ENCODE data around the gene LMF1. TPM values are rescaled to one million over a fixed set of nuclear protein-coding genes. Genes with fewer than 3 reads are reported as not detected.

LMF1 gene
- total RNA-seq, 2 donors from 2014 or later: 47.1 to 49.3 TPM

GRCh38 chr16:845351-845745 is 125.4 kb downstream of the LMF1 start:
- DNase-seq (ENCODE audit: low spot score) (no peak), ATAC-seq (ENCODE audit: insufficient number of reproducible peaks, low FRiP score, low read depth) (no peak)
- Histone ChIP-seq H3K9me3 (no peaks in the 10 kb centered on the region), H3K36me3 (no peaks in the 10 kb centered on the region), H3K4me3 (no peak overlapping the region), H3K4me1 (ENCODE audit: control insufficient read depth in 1 of 2, low read depth in 2 of 2) (no peaks in the 10 kb centered on the region), H3K27ac (no peak overlapping the region), H3K27me3 (replicated peaks; ENCODE audit: insufficient read depth) (no peaks in the 10 kb centered on the region)
- no peak for TF ChIP-seq CTCF (IDR thresholded peaks at IDR 0.05)

DNA sequence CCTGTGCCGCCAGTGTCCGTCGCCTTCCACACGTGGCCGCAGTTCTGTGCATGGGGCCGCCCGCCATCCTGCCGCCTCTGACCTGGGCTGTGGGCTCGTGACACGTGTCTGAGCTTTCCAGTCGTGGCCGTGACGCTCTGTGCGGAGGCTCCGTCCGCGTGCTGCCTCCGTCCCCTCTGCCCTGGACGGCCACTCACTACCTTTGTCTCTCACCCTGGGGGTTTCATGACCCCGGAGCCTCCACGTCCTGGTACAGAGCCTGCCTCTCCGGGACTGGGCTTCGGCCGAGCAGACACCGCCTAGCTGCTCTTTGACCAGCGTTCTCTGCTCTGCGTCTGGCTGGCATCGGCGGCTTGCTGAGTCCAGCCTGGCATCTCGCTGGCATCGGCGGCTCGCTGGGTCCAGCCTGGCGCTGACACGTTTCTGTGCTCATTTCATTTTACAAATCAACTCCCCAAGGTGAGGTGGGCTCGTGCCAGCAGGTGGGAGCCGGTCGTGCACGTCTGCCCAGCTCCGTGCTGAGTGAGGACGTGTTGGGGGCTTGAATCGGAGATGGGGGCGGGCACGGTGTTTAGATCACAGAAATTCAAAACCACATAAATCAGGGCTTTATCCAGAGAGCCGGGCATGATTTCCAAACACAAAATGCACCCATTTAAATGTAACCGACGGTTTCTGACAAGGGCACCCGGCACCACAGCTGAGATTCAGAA is 126.0 kb downstream of the LMF1 start:
- Histone ChIP-seq H3K36me3 (no peaks in the 10 kb centered on the region), H3K9me3 (no peaks in the 10 kb centered on the region), H3K27me3 (replicated peaks; ENCODE audit: insufficient read depth) (no peaks in the 10 kb centered on the region), H3K27ac (no peak overlapping the region), H3K4me3 (no peak overlapping the region), H3K4me1 (ENCODE audit: control insufficient read depth in 1 of 2, low read depth in 2 of 2) (no peaks in the 10 kb centered on the region)
- TF ChIP-seq CTCF (IDR thresholded peaks at IDR 0.05): no peak
- ATAC-seq (ENCODE audit: insufficient number of reproducible peaks, low FRiP score, low read depth) (no peak), DNase-seq (ENCODE audit: low spot score) (no peak)

- no peaks in the 10 kb centered on the region for H3K27me3 ChIP-seq (replicated peaks; ENCODE audit: insufficient read depth)
- H3K4me1 ChIP-seq (ENCODE audit: control insufficient read depth in 1 of 2, low read depth in 2 of 2): no peaks in the 10 kb centered on the region
- H3K4me3 ChIP-seq: no peak overlapping the region
- H3K27ac ChIP-seq: no peak overlapping the region
- H3K9me3 ChIP-seq: no peaks in the 10 kb centered on the region
- H3K36me3 ChIP-seq: no peaks in the 10 kb centered on the region
- no peak for DNase-seq (ENCODE audit: low spot score)
- no peak for ATAC-seq (ENCODE audit: insufficient number of reproducible peaks, low FRiP score, low read depth)
- no peak for TF ChIP-seq CTCF (IDR thresholded peaks at IDR 0.05)
These were observed 127.0 kb downstream of the LMF1 start for GRCh38 chr16:843771-844170.

DNA sequence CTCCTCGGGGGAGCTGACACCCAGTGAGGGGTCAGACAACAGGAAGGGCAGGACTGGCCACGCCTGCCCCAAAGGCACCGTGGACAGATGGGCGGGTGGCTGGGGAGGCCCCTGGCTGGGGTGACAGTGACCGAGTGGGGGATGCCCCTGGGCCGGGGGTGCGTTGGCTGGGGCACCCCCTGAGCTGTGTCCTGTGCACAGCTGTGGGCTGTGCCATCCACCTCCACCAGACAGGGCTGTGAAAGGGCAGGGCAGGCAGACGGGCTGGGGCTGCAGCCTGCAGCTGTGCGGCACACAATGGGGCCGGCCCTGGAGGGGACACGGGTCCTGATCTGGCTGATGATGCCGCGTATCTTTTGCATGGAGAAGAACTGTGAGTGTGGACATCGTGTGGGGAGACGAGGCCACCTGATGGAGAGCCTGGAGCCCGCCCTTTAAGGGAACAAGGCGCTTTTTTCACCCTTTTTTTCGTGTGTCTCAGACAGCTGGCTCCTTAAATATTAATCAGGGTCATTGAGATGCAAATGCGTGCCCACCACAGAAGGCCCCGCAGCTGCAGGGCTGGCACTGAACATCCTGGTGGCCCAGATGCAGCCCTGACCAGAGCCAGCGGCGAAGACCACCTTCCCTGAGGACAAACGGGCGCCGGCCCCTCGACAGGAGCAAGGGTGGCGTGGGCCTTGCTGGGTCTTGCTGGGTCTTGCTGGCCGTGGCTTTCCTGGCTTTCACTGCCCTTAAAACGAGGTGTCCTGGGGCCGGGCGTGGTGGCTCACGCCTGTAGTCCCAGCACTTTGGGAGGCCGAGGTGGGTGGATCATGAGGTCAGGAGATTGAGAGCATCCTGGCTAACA is 127.8 kb downstream of the LMF1 start:
- DNase-seq (ENCODE audit: low spot score) (no peak), ATAC-seq (ENCODE audit: insufficient number of reproducible peaks, low FRiP score, low read depth) (no peak)
- Histone ChIP-seq H3K4me1 (ENCODE audit: control insufficient read depth in 1 of 2, low read depth in 2 of 2) (no peaks in the 10 kb centered on the region), H3K36me3 (no peaks in the 10 kb centered on the region), H3K27ac (no peak overlapping the region), H3K4me3 (no peak overlapping the region), H3K9me3 (no peaks in the 10 kb centered on the region), H3K27me3 (replicated peaks; ENCODE audit: insufficient read depth) (no peaks in the 10 kb centered on the region)
- TF ChIP-seq CTCF (IDR thresholded peaks at IDR 0.05): no peak

GRCh38 chr16:842061-842476 is 128.7 kb downstream of the LMF1 start:
- ATAC-seq (ENCODE audit: insufficient number of reproducible peaks, low FRiP score, low read depth): no peak
- no peak overlapping the region for H3K27ac ChIP-seq
- peaks cover 2% of the 10 kb centered on the region for H3K9me3 ChIP-seq
- no peak for DNase-seq (ENCODE audit: low spot score)
- H3K36me3 ChIP-seq: no peaks in the 10 kb centered on the region
- no peak overlapping the region for H3K4me3 ChIP-seq
- no peak for TF ChIP-seq CTCF (IDR thresholded peaks at IDR 0.05)
- H3K27me3 ChIP-seq (replicated peaks; ENCODE audit: insufficient read depth): no peaks in the 10 kb centered on the region
- H3K4me1 ChIP-seq (ENCODE audit: control insufficient read depth in 1 of 2, low read depth in 2 of 2): no peaks in the 10 kb centered on the region
